ENCODE measurements around the gene NAGPA.

GRCh38 chr16:5065326-5065725, 31.6 kb upstream of the NAGPA start:
- TF ChIP-seq CTCF (IDR thresholded peaks at IDR 0.05; ENCODE audit: low read length), result no peak
- TF ChIP-seq EZH2 (IDR thresholded peaks at IDR 0.05; ENCODE audit: borderline replicate concordance, low read length), result no peak

Data from OCI-LY1 (cell line).